GM18499 (cell line): ENCODE data around the gene ZNF525.
"Not testable (repeated sequence)": the region's sequence is repeated elsewhere in the genome, so short reads cannot be mapped to it uniquely, and the experiment has no call there.

Experiments used
- ATAC-seq: cut with Tn5 transposase; IDR thresholded peaks from one replicate; pipeline ENCODE4 v1.9.1; 2021; ENCODE audit warnings: moderate number of reproducible peaks; ENCODE audit not compliant: insufficient read depth, unreplicated experiment

Gene ZNF525

GRCh38 chr19:53365134-53365898, at the start of gene ZNF525:
Gene ZNF525 (plus strand): TSS chr19:53365705. CDS start chr19:53372282, 6,577 bp downstream.
- ATAC-seq, result no peak

- no peak for ATAC-seq
Measured at GRCh38 chr19:53328967-53329366, 36.5 kb upstream of the ZNF525 start.

- no peak for ATAC-seq
Measured at GRCh38 chr19:53332484-53332883, 33.0 kb upstream of the ZNF525 start.

- ATAC-seq, result no peak
Measured at GRCh38 chr19:53333066-53333462, 32.4 kb upstream of the ZNF525 start.

GRCh38 chr19:53333463-53334449, 31.7 kb upstream of the ZNF525 start, which contains the start of gene ZNF845:
Gene ZNF845 (plus strand): TSS chr19:53333749. CDS start chr19:53341308, 7,559 bp downstream.
- peak; percentile 94 for ATAC-seq

- ATAC-seq, result not testable (repeated sequence)
Measured at GRCh38 chr19:53344403-53344802, 21.1 kb upstream of the ZNF525 start.

GRCh38 chr19:53355739-53356138, 9.8 kb upstream of the ZNF525 start:
- ATAC-seq, result no peak

GRCh38 chr19:53357821-53358581, 7.5 kb upstream of the ZNF525 start:
- no peak for ATAC-seq

- not testable (repeated sequence) for ATAC-seq
Measured at GRCh38 chr19:53360056-53360455, 5.4 kb upstream of the ZNF525 start.

- ATAC-seq, result no peak
Measured at GRCh38 chr19:53365899-53366493, 491 bp downstream of the ZNF525 start.

GRCh38 chr19:53372196-53372595, 6.7 kb downstream of the ZNF525 start:
- no peak for ATAC-seq

- ATAC-seq, result no peak
Measured at GRCh38 chr19:53374288-53374687, 8.8 kb downstream of the ZNF525 start.

GRCh38 chr19:53374743-53375142, 9.2 kb downstream of the ZNF525 start:
- ATAC-seq, result no peak

GRCh38 chr19:53381376-53381775, 15.9 kb downstream of the ZNF525 start:
- ATAC-seq, result no peak

- ATAC-seq, result no peak
Measured at GRCh38 chr19:53388168-53388567, 22.7 kb downstream of the ZNF525 start.

GRCh38 chr19:53388904-53389303, 23.4 kb downstream of the ZNF525 start:
- no peak for ATAC-seq

- ATAC-seq, result no peak
Measured at GRCh38 chr19:53389571-53389970, 24.1 kb downstream of the ZNF525 start.

- no peak for ATAC-seq
Measured at GRCh38 chr19:53389978-53390377, 24.5 kb downstream of the ZNF525 start.

GRCh38 chr19:53394522-53394973, 29.0 kb downstream of the ZNF525 start:
- ATAC-seq, result no peak
